SKM-1 (cell line): ENCODE measurements around the gene ARHGEF10L.

Source experiments
- DNase-seq: peaks from one replicate; lab custom pipeline; 2025; ENCODE audit not compliant: unreplicated experiment; lab: John Stamatoyannopoulos, UW

The ARHGEF10L gene

DNA sequence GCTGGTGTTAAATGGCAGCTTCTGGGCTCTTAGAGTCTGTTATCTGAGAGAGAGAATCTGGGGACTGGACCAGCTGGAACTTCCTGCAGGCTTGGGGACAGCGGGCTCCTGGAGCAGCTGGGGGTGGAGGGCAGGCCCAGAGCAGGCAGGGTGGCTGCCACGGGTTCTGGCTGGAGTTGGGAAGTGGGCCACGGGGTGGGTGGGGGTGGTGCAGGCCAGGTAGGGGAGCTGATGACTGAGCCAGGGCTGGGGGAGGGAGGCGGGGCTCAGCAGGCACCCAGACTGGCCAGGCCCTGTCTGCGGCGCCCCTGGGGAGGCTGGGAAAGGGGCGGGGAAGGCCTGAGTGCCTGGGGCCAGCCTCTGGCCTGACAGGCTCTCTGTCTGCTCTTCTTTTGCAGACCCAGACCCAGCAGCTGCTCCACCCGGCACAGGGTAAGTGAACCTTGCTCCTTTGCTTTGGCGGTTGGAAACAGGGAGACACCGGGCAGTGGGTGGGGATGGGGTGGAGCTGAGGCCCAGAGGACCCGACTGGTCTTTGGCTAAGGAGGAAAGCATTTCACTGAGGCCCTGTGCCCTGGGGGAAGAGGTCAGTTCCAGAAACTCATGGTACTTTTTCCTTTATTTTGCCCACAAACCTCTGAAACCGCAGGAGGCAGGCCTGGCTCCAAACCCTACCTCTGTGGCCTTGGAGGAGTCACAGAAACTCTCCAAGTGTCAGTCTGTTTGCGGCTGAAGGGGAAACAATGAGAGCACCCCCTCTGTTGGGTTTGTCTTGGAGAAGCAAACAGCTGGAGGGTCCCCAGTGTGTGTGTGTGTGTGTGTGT, 48.8 kb downstream of the ARHGEF10L start:
- DNase-seq = no peak

DNA sequence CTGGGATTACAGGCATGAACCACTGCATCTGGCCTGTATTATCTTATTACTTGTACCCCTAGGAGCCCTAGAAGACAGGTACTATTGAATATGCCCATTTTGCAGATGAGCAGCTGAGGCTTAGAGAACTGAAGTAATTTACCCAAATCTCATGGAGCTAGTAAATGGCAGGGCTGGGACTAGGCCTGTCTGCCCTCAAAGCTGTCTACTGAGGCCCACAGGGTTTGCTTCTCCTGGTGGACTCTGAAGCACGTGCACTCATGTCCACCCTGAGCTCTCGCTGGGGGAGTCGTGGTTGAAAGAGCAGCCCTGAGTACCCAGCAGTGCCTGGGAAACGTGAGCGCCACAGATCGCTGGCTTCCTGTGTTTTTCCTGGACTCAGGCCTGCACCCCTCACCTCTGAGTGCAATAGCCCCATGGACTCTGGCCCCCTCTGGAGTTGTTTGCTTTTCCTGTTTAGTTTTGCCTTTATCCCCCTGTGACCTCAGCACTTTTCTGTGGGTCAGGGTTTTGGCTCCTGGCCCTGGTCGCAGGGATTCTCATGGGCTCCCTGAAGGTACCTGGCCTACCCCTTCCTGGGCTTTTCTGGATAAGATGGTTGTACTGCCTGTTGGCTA, 52.4 kb downstream of the ARHGEF10L start:
- no peak for DNase-seq

- no peak for DNase-seq
Observed at GRCh38 chr1:17594026-17594425, 54.5 kb downstream of the ARHGEF10L start.

- DNase-seq = peak; percentile 29
Observed at GRCh38 chr1:17594690-17595601, 55.4 kb downstream of the ARHGEF10L start.

DNA sequence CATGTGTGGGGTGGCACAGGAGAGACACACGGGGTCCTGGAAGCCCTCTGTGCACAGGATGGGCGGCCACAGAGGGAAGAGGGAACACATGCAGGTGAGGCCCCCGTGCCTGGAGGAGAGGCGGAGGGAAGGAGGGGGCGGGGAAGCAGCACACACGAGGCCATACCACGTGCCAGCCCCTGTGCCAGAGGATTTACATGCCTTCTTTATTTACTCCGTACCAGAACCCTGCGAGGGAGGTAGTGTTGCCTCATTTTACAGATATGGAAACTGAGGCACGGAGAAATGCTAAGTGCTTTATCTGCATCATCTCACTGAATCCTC, 56.1 kb downstream of the ARHGEF10L start:
- DNase-seq = no peak

DNA sequence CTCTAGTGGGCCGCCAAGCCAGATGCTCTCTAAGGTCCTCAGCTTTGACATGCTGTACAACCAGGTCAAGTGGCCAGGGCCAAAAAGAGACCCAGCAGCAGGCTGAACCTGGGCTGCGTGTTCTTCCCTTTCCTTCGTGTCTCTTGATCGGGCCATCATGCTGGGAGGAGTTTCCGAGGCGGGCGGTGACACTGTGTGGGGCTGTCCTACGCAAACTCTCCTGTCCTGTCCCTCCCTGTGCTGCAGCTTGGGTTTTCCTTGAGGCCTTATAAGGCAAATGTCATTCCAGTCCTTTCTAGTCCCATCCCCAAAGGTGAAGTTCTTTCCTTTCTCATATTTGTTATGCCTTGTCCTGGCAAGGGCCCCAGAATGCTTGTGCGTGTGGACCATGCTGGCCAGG, 56.7 kb downstream of the ARHGEF10L start:
- no peak for DNase-seq

GRCh38 chr1:17596651-17597509, 57.4 kb downstream of the ARHGEF10L start:
- no peak for DNase-seq

DNA sequence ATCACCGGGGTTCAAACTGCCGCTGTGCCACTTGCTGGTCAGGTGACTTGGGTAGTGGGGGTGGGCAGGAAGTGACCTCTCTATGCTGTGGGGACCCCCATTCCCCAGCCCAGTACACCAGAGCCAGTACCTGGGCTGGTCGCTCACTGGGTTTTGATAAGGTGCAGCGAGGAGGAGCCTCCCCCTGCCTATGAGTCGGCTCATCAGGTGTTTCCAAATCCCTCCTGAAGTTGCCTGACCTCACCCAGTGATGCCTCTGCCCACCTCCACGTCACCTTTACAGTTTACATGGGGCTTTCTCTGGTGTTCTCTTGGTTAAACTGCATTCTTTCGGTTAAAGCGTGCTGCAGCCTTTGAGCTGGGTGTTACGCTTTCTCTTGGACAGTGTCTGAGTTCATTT, 58.2 kb downstream of the ARHGEF10L start:
- no peak for DNase-seq

DNA sequence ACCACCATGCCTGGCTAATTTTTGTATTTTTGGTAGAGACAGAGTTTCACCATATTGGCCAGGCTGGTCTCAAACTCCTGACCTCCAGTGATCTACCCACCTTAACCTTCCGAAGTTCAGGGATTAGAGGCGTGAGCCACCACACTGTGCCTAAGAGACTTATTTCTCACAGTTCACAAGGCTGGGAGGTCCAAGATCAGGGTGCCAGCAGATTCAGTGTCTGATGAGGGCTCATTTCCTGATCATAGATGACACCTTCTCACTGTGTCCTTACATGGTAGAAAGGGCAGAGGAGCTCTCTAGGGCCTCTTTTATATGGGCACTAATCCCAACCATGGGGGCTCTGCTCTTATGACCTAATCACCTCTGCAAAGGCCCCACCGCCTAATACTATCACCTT, 58.8 kb downstream of the ARHGEF10L start:
- DNase-seq = no peak

GRCh38 chr1:17599291-17599953, 59.9 kb downstream of the ARHGEF10L start:
- DNase-seq = no peak

DNA sequence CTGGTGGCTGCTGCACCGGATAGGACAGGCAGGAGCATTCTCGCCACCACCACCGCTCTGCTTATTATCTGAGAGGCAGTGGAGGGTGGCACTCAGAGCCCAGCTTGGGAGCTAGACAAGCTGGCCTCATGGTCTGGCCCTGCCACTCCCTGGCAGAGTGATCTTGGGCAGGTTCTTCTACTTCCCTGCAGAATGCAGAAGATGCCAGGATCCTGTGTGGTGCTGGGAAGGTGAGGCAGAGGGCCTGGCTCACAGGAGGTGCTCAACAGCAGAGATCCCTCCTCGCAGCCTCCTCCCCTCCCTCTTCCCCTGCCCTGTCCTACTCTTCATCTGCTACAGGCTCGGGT, 60.4 kb downstream of the ARHGEF10L start:
- DNase-seq = no peak

DNA sequence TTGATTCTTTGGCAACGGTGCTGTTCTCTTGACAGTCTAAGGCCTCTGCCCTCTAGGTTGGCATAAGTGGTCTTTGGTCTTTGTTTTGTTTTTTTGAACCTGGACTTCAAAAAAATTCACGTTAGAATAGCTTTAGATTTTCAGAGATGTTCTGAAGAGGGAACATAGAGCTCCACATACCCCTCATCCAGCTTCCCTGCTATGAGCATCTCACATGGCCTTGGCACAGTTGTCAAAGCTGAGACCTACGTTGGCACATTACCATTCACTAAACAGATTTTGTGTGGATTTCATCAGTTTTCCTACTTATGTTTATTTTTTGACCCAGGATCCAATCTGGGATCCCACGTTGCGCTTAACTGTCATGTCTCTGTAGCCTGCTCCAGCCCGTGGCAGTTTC, 60.8 kb downstream of the ARHGEF10L start:
- no peak for DNase-seq

- no peak for DNase-seq
Observed at GRCh38 chr1:17601643-17602382, 62.3 kb downstream of the ARHGEF10L start.

DNA sequence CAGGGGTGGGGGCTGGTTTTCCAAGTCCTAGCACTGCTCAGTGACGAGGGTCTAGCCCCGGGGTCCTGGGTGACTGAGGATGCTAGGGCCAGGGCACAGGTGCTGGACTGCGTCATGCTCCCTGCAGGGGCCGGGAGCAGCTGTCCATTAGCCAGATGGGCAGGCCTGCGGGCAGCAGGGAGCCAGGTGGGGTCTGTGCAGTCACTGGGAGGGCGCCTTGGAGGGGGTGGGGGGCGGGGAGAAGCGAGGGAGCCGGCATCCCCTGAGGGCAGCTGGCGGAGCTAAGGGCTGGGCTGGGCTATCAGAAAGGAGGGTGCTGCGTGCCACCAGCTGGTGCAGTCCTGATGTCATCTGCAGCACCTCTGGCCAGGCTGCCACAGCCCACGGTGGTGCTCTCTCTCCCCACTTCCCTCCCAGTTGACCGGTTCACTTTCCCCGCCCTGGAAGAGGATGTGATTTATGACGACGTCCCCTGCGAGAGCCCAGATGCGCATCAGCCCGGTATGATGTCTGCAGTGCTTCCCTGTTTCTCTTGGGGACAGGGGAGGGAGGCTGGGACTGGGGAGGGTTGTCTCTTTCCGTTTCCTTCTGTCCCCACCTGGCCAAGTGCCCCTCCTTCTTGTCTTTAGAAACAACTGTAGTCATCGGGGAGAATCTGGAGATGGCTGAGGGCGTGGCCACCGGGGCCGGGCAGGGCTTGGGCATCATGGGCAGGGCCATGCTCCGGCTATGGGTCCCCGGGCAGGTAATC, 63.8 kb downstream of the ARHGEF10L start:
- DNase-seq = no peak

DNA sequence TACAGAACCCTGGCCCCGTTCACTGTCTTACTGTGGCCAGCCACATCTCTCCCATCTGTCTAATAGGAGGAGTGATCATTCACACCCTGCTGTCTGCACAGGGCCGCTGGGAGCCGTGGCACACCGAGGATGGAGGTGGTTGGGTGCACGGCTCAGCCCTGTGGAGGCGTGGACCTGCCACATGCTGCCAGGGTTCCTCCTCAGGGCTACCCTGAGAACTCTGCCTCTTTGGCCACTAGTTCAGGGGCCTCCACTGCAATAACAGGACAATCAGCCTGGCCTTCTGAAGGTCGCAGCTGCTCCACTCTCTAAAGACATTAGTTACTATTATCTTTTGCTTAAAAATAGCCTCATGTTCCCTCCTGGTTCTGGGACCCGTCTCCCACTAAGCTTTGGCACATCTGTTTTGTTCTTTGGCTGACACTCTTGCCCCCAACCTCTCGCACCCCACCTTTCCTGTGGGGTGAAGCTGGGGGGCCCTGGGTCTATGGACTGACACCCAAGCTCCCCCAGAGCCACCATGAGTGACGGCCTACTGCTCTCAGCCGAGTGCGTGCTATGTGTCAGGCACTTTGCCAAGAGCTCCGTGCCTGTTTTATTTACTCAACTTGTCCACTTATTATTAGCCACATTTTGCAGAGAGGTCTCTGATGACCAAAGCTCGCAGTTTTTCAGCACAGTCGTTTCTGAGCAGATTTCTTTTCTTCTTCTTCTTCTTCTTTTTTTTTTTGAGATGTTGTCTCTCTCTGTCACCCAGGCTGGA, 66.3 kb downstream of the ARHGEF10L start:
- no peak for DNase-seq

DNA sequence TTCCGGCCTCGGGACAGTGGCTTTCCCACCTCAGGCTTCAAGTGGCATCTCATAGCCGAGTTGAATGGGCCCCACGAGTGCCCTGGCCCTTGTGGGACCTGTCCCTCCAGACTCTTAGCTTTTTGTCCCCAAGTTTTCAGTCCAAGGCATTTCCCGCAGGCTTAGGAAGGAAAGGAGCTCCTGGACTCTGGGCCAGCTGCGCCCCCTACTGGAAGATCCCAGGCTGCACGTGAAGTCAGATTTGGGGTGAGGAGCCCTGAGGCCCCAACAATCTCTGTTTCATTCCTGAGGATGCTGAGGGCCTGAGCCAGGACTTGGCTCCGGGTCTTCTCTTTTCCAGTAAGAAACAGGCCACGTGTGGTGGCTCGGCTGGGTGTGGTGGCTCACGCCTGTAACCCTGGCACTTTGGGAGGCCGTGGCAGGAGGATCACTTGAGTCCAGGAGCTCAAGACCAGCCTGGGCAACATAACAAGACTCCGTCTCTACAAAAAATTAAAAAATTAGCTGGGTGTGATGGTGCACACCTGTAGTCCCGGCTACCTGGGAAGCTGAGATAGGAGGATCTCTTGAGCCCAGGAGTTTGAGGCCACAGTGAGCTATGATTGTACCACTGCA, 67.4 kb downstream of the ARHGEF10L start:
- peak; percentile 59 for DNase-seq

- no peak for DNase-seq
Observed at GRCh38 chr1:17607644-17608581, 68.4 kb downstream of the ARHGEF10L start.
